T-cell (primary cell): ENCODE results near the gene TSPAN33. TPM values are rescaled to one million over a fixed set of nuclear protein-coding genes. Genes with fewer than 3 reads are reported as not detected.

Source experiments
- total RNA-seq, 35 experiments: library from RNA in 6 of 35; stranded (reverse) in 6 of 35; fragments of 120-200 nt in 1 of 35; gene quantifications; one replicate each; pipeline versions ENCODE4 v1.2.1 to v1.2.4 and lab custom pipeline; 2013 to 2026

Gene TSPAN33
- total RNA-seq, 5 donors from 2014 or later (not counting 1 experiment from before 2014, with no cell fraction given), result 5.6 to 7.1 (median 5.9) TPM

Other genes with a start within 250 kb of the TSPAN33 start
- under 1 TPM; 0.20 to 0.92 (median 0.53) TPM for gene KCP, start 234.0 kb upstream of the TSPAN33 start, total RNA-seq
- 10 to 100 TPM in 1 of 5 donors, 1 to 10 TPM in 4; 2.2 to 12.7 (median 6.6) TPM for gene IRF5, start 206.8 kb upstream of the TSPAN33 start, total RNA-seq
- gene TNPO3, start 89.6 kb upstream of the TSPAN33 start, total RNA-seq, result 10 to 100 TPM; 26.5 to 39.9 (median 35.9) TPM
- gene SMO, start 43.9 kb downstream of the TSPAN33 start, total RNA-seq, result 1 to 10 TPM in 1 of 5 donors, under 1 TPM in 4; 0.22 to 1.7 (median 0.35) TPM
- 10 to 100 TPM; 13.1 to 17.6 (median 15.9) TPM for gene AHCYL2, start 80.3 kb downstream of the TSPAN33 start, total RNA-seq